Measurements from ENCODE around the gene ALKBH8. TPM values are rescaled to one million over a fixed set of nuclear protein-coding genes. Genes with fewer than 3 reads are reported as not detected.
"Not testable (repeated sequence)": the region's sequence is repeated elsewhere in the genome, so short reads cannot be mapped to it uniquely, and the experiment has no call there.

The ALKBH8 gene
- total RNA-seq, 4 donors from 2014 or later: 4.4 to 11.8 (median 7.1) TPM

GRCh38 chr11:107482234-107482633, 83.3 kb downstream of the ALKBH8 start:
- TF ChIP-seq CTCF (IDR thresholded peaks at IDR 0.05): no peak
- DNase-seq (ENCODE audit: low spot score): no peak
- no peak for ATAC-seq (ENCODE audit: low FRiP score)

GRCh38 chr11:107478922-107479321, 86.6 kb downstream of the ALKBH8 start:
- ATAC-seq (ENCODE audit: low FRiP score) (no peak), DNase-seq (ENCODE audit: low spot score) (no peak)
- no peak for TF ChIP-seq CTCF (IDR thresholded peaks at IDR 0.05)

GRCh38 chr11:107477820-107478219, 87.7 kb downstream of the ALKBH8 start:
- no peak for DNase-seq (ENCODE audit: low spot score)
- no peak for TF ChIP-seq CTCF (IDR thresholded peaks at IDR 0.05)
- no peak for ATAC-seq (ENCODE audit: low FRiP score)

GRCh38 chr11:107473792-107474191, 91.7 kb downstream of the ALKBH8 start:
- ATAC-seq (ENCODE audit: low FRiP score) (no peak), DNase-seq (ENCODE audit: low spot score) (no peak)
- TF ChIP-seq CTCF (IDR thresholded peaks at IDR 0.05): no peak

GRCh38 chr11:107472966-107473365, 92.6 kb downstream of the ALKBH8 start:
- ATAC-seq (ENCODE audit: low FRiP score): no peak
- TF ChIP-seq CTCF (IDR thresholded peaks at IDR 0.05): no peak
- no peak for DNase-seq (ENCODE audit: low spot score)

GRCh38 chr11:107468596-107468995, 96.9 kb downstream of the ALKBH8 start:
- no peak for DNase-seq (ENCODE audit: low spot score)
- no peak for TF ChIP-seq CTCF (IDR thresholded peaks at IDR 0.05)
- ATAC-seq (ENCODE audit: low FRiP score): no peak

- DNase-seq (ENCODE audit: low spot score) (no peak), ATAC-seq (ENCODE audit: low FRiP score) (no peak)
- TF ChIP-seq CTCF (IDR thresholded peaks at IDR 0.05): no peak
These were observed 97.8 kb downstream of the ALKBH8 start for GRCh38 chr11:107467696-107468095.

GRCh38 chr11:107466275-107466866, 99.2 kb downstream of the ALKBH8 start:
- DNase-seq (ENCODE audit: low spot score); ATAC-seq (ENCODE audit: low FRiP score): not testable (repeated sequence)
